Activated T-cell treated with anti-CD3 and anti-CD28 coated beads, Interleukin-2, amount 50 U/mL, for 24 hours (primary cell): Measurements from ENCODE around the gene FMNL3.

Experiments used
- DNase-seq: peaks from one replicate; pipeline ENCODE4 v3.0.0-alpha.2; 2020
- H3K27ac Mint-ChIP-seq: 2 replicates; pipeline ENCODE4 v1.8.0; 2020; ENCODE audit warnings: mild to moderate bottlenecking, mixed read lengths
- H3K27me3 Mint-ChIP-seq: 2 replicates; pipeline ENCODE4 v1.8.0; 2020; ENCODE audit warnings: mixed read lengths
- H3K36me3 Mint-ChIP-seq: 2 replicates; pipeline ENCODE4 v1.8.0; 2020; ENCODE audit warnings: low read depth, mixed read lengths
- H3K4me1 Mint-ChIP-seq: 2 replicates; pipeline ENCODE4 v1.8.0; 2020; ENCODE audit warnings: low read depth, mixed read lengths
- H3K4me3 Mint-ChIP-seq: 2 replicates; pipeline ENCODE4 v1.8.0; 2020; ENCODE audit warnings: mild to moderate bottlenecking, moderate library complexity, mixed read lengths
- H3K9me3 Mint-ChIP-seq: 2 replicates; pipeline ENCODE4 v1.8.0; 2020; ENCODE audit warnings: mixed read lengths

The FMNL3 gene

GRCh38 chr12:49631336-49631907 is 75.8 kb downstream of the FMNL3 start:
- Mint-ChIP-seq H3K27ac (no peak overlapping the region), H3K4me1 (peaks cover under 1% of the 10 kb centered on the region), H3K4me3 (no peak overlapping the region), H3K27me3 (no peaks in the 10 kb centered on the region), H3K36me3 (peaks cover 6% of the 10 kb centered on the region), H3K9me3 (no peaks in the 10 kb centered on the region)
- DNase-seq: no peak

GRCh38 chr12:49627752-49628360 is 79.3 kb downstream of the FMNL3 start:
- DNase-seq: no peak
- Mint-ChIP-seq H3K36me3 (peaks cover 4% of the 10 kb centered on the region), H3K4me1 (peaks cover 14% of the 10 kb centered on the region), H3K4me3 (no peak overlapping the region), H3K27ac (peak overlapping the region; percentile 39), H3K9me3 (no peaks in the 10 kb centered on the region), H3K27me3 (no peaks in the 10 kb centered on the region)

- Mint-ChIP-seq H3K4me1 (peaks cover 23% of the 10 kb centered on the region), H3K4me3 (no peak overlapping the region), H3K27ac (no peak overlapping the region), H3K36me3 (peaks cover 2% of the 10 kb centered on the region), H3K9me3 (no peaks in the 10 kb centered on the region), H3K27me3 (no peaks in the 10 kb centered on the region)
- no peak for DNase-seq
Measured at GRCh38 chr12:49626836-49627235, 80.4 kb downstream of the FMNL3 start.

GRCh38 chr12:49626169-49626835 is 80.9 kb downstream of the FMNL3 start:
- Mint-ChIP-seq H3K36me3 (no peaks in the 10 kb centered on the region), H3K27ac (no peak overlapping the region), H3K9me3 (no peaks in the 10 kb centered on the region), H3K4me3 (no peak overlapping the region), H3K4me1 (peaks cover 28% of the 10 kb centered on the region), H3K27me3 (no peaks in the 10 kb centered on the region)
- no peak for DNase-seq

GRCh38 chr12:49624921-49625577 is 82.2 kb downstream of the FMNL3 start:
- H3K27me3 Mint-ChIP-seq: no peaks in the 10 kb centered on the region
- no peaks in the 10 kb centered on the region for H3K36me3 Mint-ChIP-seq
- no peak for DNase-seq
- peaks cover 34% of the 10 kb centered on the region for H3K4me1 Mint-ChIP-seq
- H3K27ac Mint-ChIP-seq: no peak overlapping the region
- no peaks in the 10 kb centered on the region for H3K9me3 Mint-ChIP-seq
- peak overlapping the region; percentile 6 for H3K4me3 Mint-ChIP-seq

- Mint-ChIP-seq H3K27me3 (peaks cover 7% of the 10 kb centered on the region), H3K9me3 (no peaks in the 10 kb centered on the region), H3K36me3 (no peaks in the 10 kb centered on the region), H3K4me3 (peak within 1 kb of the TSS; percentile 80), H3K4me1 (peaks cover 34% of the 10 kb centered on the region), H3K27ac (peak within 1 kb of the TSS; percentile 94)
- peak; percentile 89 for DNase-seq
Measured at GRCh38 chr12:49623142-49623904, 83.9 kb downstream of the FMNL3 start, which contains the start of gene PRPF40B. PRPF40B (plus strand) TSS chr12:49623561; CDS start chr12:49623591, 30 bp downstream.

GRCh38 chr12:49622501-49623141 is 84.6 kb downstream of the FMNL3 start:
- DNase-seq: peak; percentile 74
- H3K27ac Mint-ChIP-seq: peak overlapping the region; percentile 94
- peaks cover 34% of the 10 kb centered on the region for H3K4me1 Mint-ChIP-seq
- peak overlapping the region; percentile 80 for H3K4me3 Mint-ChIP-seq
- peaks cover 7% of the 10 kb centered on the region for H3K27me3 Mint-ChIP-seq
- no peaks in the 10 kb centered on the region for H3K9me3 Mint-ChIP-seq
- H3K36me3 Mint-ChIP-seq: no peaks in the 10 kb centered on the region

GRCh38 chr12:49621651-49622500 is 85.3 kb downstream of the FMNL3 start:
- no peak for DNase-seq
- Mint-ChIP-seq H3K4me3 (peak overlapping the region; percentile 80), H3K27me3 (peaks cover 7% of the 10 kb centered on the region), H3K36me3 (no peaks in the 10 kb centered on the region), H3K4me1 (peaks cover 34% of the 10 kb centered on the region), H3K27ac (peak overlapping the region; percentile 94), H3K9me3 (no peaks in the 10 kb centered on the region)

- H3K4me3 Mint-ChIP-seq: no peak overlapping the region
- H3K36me3 Mint-ChIP-seq: no peaks in the 10 kb centered on the region
- H3K4me1 Mint-ChIP-seq: peaks cover 33% of the 10 kb centered on the region
- DNase-seq: no peak
- H3K27ac Mint-ChIP-seq: no peak overlapping the region
- H3K9me3 Mint-ChIP-seq: no peaks in the 10 kb centered on the region
- H3K27me3 Mint-ChIP-seq: peaks cover 9% of the 10 kb centered on the region
Measured at GRCh38 chr12:49619286-49619685, 87.9 kb downstream of the FMNL3 start.

- Mint-ChIP-seq H3K9me3 (no peaks in the 10 kb centered on the region), H3K27me3 (peaks cover 12% of the 10 kb centered on the region), H3K4me3 (no peak overlapping the region), H3K27ac (no peak overlapping the region), H3K36me3 (no peaks in the 10 kb centered on the region), H3K4me1 (peaks cover 29% of the 10 kb centered on the region)
- no peak for DNase-seq
Measured at GRCh38 chr12:49618576-49618975, 88.6 kb downstream of the FMNL3 start.

- no peak overlapping the region for H3K27ac Mint-ChIP-seq
- H3K36me3 Mint-ChIP-seq: no peaks in the 10 kb centered on the region
- H3K4me3 Mint-ChIP-seq: no peak overlapping the region
- H3K4me1 Mint-ChIP-seq: peaks cover 18% of the 10 kb centered on the region
- no peak for DNase-seq
- peaks cover 16% of the 10 kb centered on the region for H3K27me3 Mint-ChIP-seq
- H3K9me3 Mint-ChIP-seq: no peaks in the 10 kb centered on the region
Measured at GRCh38 chr12:49616533-49617219, 90.5 kb downstream of the FMNL3 start.

GRCh38 chr12:49615725-49616124 is 91.5 kb downstream of the FMNL3 start:
- DNase-seq: no peak
- Mint-ChIP-seq H3K27me3 (peaks cover 16% of the 10 kb centered on the region), H3K9me3 (no peaks in the 10 kb centered on the region), H3K4me1 (peaks cover 10% of the 10 kb centered on the region), H3K27ac (no peak overlapping the region), H3K4me3 (no peak overlapping the region), H3K36me3 (no peaks in the 10 kb centered on the region)

GRCh38 chr12:49612210-49612609 is 95.0 kb downstream of the FMNL3 start:
- Mint-ChIP-seq H3K9me3 (peaks cover 3% of the 10 kb centered on the region), H3K4me1 (peaks cover 9% of the 10 kb centered on the region), H3K4me3 (no peak overlapping the region), H3K27ac (no peak overlapping the region), H3K36me3 (no peaks in the 10 kb centered on the region), H3K27me3 (peaks cover 18% of the 10 kb centered on the region)
- no peak for DNase-seq
